A673 (cell line): Measurements from ENCODE around the gene CACNA1G. TPM values are rescaled to one million over a fixed set of nuclear protein-coding genes. Genes with fewer than 3 reads are reported as not detected.

ENCODE experiments used
- BruUV-seq: library from RNA; stranded (reverse); fragments of 400-500 nt; replicated peaks from 2 replicates; lab custom pipeline; 2021; lab: Mats Ljungman, UMichigan
- CTCF ChIA-PET: fragments of 300-600 bp; sonication (Branson Sonifier 250); formaldehyde crosslinking; loops from one replicate; lab custom pipeline; 2022; ENCODE audit warnings: antibody characterized with exemption; lab: Charles Lee
- POLR2A ChIA-PET: fragments of 300-600 bp; sonication (Branson Sonifier 250); formaldehyde crosslinking; loops from one replicate; lab custom pipeline; 2022; ENCODE audit warnings: antibody characterized with exemption; ENCODE audit not compliant: low non-redundant PET; lab: Charles Lee
- DNase-seq: peaks from one replicate; pipeline ENCODE4 v3.0.0-alpha.2; 2015; ENCODE audit warnings: low spot score
- H3K27ac ChIP-seq: fragments of 200-600 bp; sonication (generic); 2 replicates; pipeline ENCODE4 v1.5.1; 2016; ENCODE audit warnings: mixed run types, low read depth, mild to moderate bottlenecking, mixed read lengths, antibody characterized with exemption, low read length; ENCODE audit not compliant: poor library complexity, severe bottlenecking
- H3K27me3 ChIP-seq: fragments of 200-600 bp; sonication (generic); replicated peaks from 2 replicates; pipeline ENCODE4 v1.6.1; 2017; ENCODE audit warnings: mixed run types, low read depth, mild to moderate bottlenecking, mixed read lengths, antibody characterized with exemption, low read length; ENCODE audit not compliant: insufficient read depth, poor library complexity
- H3K36me3 ChIP-seq: fragments of 200-600 bp; sonication (generic); 2 replicates; pipeline ENCODE4 v1.6.1; 2016; ENCODE audit warnings: mixed run types, mild to moderate bottlenecking, mixed read lengths, antibody characterized with exemption, low read length; ENCODE audit not compliant: insufficient read depth, poor library complexity, severe bottlenecking
- H3K4me1 ChIP-seq: fragments of 200-600 bp; sonication (generic); 2 replicates; pipeline ENCODE4 v1.6.1; 2017; ENCODE audit warnings: mixed run types, mild to moderate bottlenecking, mixed read lengths, antibody characterized with exemption, low read length; ENCODE audit not compliant: insufficient read depth, poor library complexity, severe bottlenecking
- H3K4me3 ChIP-seq: fragments of 200-600 bp; sonication (generic); 2 replicates; pipeline ENCODE4 v1.5.1; 2016; ENCODE audit warnings: low read depth, mixed run types, mild to moderate bottlenecking, mixed read lengths, low read length; ENCODE audit not compliant: poor library complexity, severe bottlenecking
- H3K9me3 ChIP-seq: fragments of 200-600 bp; sonication (generic); 2 replicates; pipeline ENCODE4 v1.6.1; 2016; ENCODE audit warnings: mixed run types, low read depth, mild to moderate bottlenecking, mixed read lengths, antibody characterized with exemption, low read length; ENCODE audit not compliant: poor library complexity, severe bottlenecking
- EZH2 ChIP-seq: fragments of 200-600 bp; sonication (generic); IDR thresholded peaks from 2 replicates; pipeline ENCODE4 v1.6.1; 2017; ENCODE audit warnings: borderline replicate concordance, low read depth, mild to moderate bottlenecking, mixed read lengths, antibody characterized with exemption, low read length; ENCODE audit not compliant: poor library complexity, severe bottlenecking
- intact Hi-C: fragments of 100-400 bp; cut with micrococcal nuclease; formaldehyde crosslinking; loops from one replicate; pipeline ENCODE4 v1.10.0; 2022; ENCODE audit not compliant: unreplicated experiment
- total RNA-seq: library from RNA; stranded (reverse); gene quantifications from 2 replicates; pipeline ENCODE4 v1.2.3, GENCODE V29; 2021
- TF ChIP-seq, protein P1 (sequence below): fragments of 300-800, 200-600 bp; sonication (generic); conservative IDR thresholded peaks from 2 replicates; pipeline ENCODE4 v1.5.1; 2017; ENCODE audit warnings: low read depth, mild to moderate bottlenecking, antibody characterized with exemption, low read length, moderate library complexity, mixed read lengths

CACNA1G gene
- total RNA-seq, 1 experiment from 2014 or later = 7.1 TPM

DNA sequence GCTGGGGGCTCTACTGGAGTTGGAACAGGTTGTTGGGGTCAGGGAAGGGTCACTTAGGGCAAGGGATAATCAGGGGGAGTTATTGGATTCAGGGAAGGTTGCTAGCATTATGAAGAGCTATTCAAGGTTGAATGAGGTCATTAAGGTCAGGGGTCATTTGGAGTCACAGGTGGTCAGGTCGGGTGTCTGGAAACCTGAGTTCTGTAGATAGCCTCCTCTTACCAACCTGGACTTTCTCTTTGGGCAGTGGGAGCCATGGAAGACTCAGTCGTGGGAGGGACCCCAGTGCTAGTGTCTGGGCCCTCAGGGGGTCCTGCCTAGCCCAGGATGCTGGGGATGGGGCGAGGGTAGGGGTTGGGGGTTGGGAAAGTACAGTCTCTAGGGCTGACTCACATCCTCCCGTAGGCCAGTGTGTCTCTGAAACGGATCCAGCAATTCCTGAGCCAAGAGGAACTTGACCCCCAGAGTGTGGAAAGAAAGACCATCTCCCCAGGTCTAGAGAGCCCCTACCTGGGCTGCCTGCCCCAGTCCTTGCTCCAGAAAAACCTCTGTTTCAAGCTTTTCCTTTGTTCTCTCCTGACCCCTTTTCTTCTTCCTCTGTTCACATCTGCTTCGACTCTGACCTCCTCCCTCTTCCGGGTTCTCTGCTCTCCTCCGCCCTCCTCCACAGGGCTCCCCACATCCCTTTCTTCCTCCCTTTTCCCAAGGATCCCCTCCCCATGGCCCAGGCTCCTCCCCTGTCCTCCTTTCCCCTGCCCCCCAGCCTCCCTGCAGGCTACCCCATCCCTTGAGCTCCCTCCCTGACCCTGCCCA is 107.7 kb downstream of the CACNA1G start:
- Histone ChIP-seq H3K27ac (no peak overlapping the region), H3K4me1 (no peaks in the 10 kb centered on the region), H3K36me3 (no peaks in the 10 kb centered on the region), H3K4me3 (no peak overlapping the region), H3K9me3 (no peaks in the 10 kb centered on the region), H3K27me3 (no peaks in the 10 kb centered on the region)
- no peak for TF ChIP-seq EZH2
- TF ChIP-seq, protein P1, sequence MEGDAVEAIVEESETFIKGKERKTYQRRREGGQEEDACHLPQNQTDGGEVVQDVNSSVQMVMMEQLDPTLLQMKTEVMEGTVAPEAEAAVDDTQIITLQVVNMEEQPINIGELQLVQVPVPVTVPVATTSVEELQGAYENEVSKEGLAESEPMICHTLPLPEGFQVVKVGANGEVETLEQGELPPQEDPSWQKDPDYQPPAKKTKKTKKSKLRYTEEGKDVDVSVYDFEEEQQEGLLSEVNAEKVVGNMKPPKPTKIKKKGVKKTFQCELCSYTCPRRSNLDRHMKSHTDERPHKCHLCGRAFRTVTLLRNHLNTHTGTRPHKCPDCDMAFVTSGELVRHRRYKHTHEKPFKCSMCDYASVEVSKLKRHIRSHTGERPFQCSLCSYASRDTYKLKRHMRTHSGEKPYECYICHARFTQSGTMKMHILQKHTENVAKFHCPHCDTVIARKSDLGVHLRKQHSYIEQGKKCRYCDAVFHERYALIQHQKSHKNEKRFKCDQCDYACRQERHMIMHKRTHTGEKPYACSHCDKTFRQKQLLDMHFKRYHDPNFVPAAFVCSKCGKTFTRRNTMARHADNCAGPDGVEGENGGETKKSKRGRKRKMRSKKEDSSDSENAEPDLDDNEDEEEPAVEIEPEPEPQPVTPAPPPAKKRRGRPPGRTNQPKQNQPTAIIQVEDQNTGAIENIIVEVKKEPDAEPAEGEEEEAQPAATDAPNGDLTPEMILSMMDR = no peak
- CTCF ChIA-PET = no interaction called here
- DNase-seq = peak; percentile 33
- POLR2A ChIA-PET = no interaction called here
- intact Hi-C loops = no loop called here
- BruUV-seq = no TSS peak

DNA sequence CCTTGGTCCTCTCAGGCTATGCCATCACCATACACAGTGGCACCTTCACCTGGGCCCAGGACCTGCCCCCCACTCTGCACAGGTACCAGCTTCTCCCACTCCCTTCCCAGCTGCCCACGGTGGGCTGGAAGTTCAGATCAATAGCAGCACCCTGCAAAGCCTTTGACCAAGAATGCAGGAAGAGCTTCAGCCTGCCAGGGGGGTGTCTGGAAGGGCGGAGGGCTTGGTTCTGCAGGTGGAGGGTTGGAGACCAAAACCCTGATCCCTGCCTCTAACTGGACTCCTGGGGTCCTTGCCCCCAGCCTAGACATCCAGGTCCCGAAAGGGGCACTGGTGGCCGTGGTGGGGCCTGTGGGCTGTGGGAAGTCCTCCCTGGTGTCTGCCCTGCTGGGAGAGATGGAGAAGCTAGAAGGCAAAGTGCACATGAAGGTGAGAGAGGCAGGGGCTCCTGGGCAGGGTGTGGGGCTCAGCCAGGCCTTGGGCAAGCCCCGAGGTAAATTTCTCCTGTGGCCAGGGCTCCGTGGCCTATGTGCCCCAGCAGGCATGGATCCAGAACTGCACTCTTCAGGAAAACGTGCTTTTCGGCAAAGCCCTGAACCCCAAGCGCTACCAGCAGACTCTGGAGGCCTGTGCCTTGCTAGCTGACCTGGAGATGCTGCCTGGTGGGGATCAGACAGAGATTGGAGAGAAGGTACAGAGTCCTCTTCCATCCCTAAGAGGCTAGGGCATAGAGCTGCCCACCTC is 108.5 kb downstream of the CACNA1G start:
- intact Hi-C loops = no loop called here
- H3K27me3 ChIP-seq = no peaks in the 10 kb centered on the region
- no peaks in the 10 kb centered on the region for H3K36me3 ChIP-seq
- no peak overlapping the region for H3K4me3 ChIP-seq
- H3K9me3 ChIP-seq = no peaks in the 10 kb centered on the region
- TF ChIP-seq, protein P1 = no peak
- no peak for TF ChIP-seq EZH2
- no peak for DNase-seq
- H3K4me1 ChIP-seq = no peaks in the 10 kb centered on the region
- POLR2A ChIA-PET = no interaction called here
- no TSS peak for BruUV-seq
- CTCF ChIA-PET = no interaction called here
- no peak overlapping the region for H3K27ac ChIP-seq

DNA sequence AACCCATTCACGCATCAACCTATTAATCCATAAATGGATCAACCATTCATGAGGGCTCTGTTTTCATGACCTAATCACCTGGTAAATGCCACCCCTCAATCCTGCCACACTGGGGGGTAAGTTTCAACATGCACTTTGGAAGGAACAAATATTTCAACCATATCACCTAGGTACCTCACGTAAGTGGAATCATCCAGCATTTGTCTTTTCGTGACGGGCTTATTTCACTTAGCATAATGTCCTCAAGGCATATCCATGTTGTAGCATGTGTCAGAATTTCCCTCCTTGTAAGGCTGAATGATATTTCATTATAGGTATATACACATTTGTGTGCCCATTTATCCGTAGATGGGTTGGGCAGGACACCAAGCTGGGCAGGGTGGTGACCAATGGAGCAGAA is 111.6 kb downstream of the CACNA1G start:
- H3K9me3 ChIP-seq = no peaks in the 10 kb centered on the region
- POLR2A ChIA-PET = no interaction called here
- no peaks in the 10 kb centered on the region for H3K4me1 ChIP-seq
- intact Hi-C loops = no loop called here
- TF ChIP-seq, protein P1 = no peak
- no peak for TF ChIP-seq EZH2
- H3K4me3 ChIP-seq = no peak overlapping the region
- CTCF ChIA-PET = interaction anchor here (0.7 kb wide), 1 partner anchor 111 kb away, joined by 3 read pairs; no protein-coding TSS in a partner anchor
- no peak overlapping the region for H3K27ac ChIP-seq
- H3K36me3 ChIP-seq = no peaks in the 10 kb centered on the region
- DNase-seq = no peak
- H3K27me3 ChIP-seq = no peaks in the 10 kb centered on the region
- no TSS peak for BruUV-seq
